Nephron (organoid): ENCODE measurements around the gene REEP1.

ENCODE experiments used
- H3K27ac Mint-ChIP-seq, 3 experiments: 2 replicates each; pipeline ENCODE4 v1.8.0; 2020; ENCODE audit warnings: mixed read lengths in 3 of 3, mild to moderate bottlenecking in 2 of 3, moderate library complexity in 1 of 3
- H3K27me3 Mint-ChIP-seq: 2 replicates; pipeline ENCODE4 v1.8.0; 2021; ENCODE audit warnings: low read depth, mild to moderate bottlenecking, moderate library complexity, mixed read lengths
- H3K36me3 Mint-ChIP-seq: 2 replicates; pipeline ENCODE4 v1.8.0; 2020; ENCODE audit warnings: low read depth, mixed read lengths
- H3K4me1 Mint-ChIP-seq: 2 replicates; pipeline ENCODE4 v1.8.0; 2020; ENCODE audit warnings: mixed read lengths
- H3K4me3 Mint-ChIP-seq, 3 experiments: 2 replicates each; pipeline ENCODE4 v1.8.0; 2020; ENCODE audit warnings: mild to moderate bottlenecking in 3 of 3, mixed read lengths in 3 of 3, moderate library complexity in 2 of 3
- H3K9me3 Mint-ChIP-seq: 2 replicates; pipeline ENCODE4 v1.8.0; 2020; ENCODE audit warnings: mixed read lengths
- TF ChIP-seq, protein P1 (sequence below), 3 experiments: fragments of 200-600 bp; sonication (generic); IDR thresholded peaks; one replicate each; pipeline ENCODE4 v1.5.0; 2021; ENCODE audit warnings: antibody characterized with exemption in 3 of 3; ENCODE audit not compliant: unreplicated experiment in 3 of 3

REEP1 gene

DNA sequence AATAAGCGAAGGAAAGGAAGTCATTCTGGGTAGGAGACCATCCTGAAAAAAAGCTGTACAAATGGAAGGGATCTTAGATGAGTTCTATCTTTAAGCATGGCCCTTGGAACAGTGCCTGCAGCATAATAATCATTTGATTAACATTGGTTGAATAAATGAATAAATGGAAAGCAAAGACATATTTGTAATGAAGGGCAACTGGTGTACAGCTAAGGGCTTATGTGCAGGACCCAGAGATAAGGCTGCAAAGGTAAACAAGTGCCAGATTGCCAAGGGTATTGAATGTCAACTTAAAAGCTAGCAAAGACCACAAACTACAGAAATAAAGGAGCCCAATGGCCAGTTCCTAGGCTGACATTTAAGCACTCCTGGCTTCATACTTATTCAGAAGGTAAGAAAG is 161.6 kb downstream of the REEP1 start:
- H3K4me3 Mint-ChIP-seq: no peak overlapping the region
- TF ChIP-seq, protein P1, sequence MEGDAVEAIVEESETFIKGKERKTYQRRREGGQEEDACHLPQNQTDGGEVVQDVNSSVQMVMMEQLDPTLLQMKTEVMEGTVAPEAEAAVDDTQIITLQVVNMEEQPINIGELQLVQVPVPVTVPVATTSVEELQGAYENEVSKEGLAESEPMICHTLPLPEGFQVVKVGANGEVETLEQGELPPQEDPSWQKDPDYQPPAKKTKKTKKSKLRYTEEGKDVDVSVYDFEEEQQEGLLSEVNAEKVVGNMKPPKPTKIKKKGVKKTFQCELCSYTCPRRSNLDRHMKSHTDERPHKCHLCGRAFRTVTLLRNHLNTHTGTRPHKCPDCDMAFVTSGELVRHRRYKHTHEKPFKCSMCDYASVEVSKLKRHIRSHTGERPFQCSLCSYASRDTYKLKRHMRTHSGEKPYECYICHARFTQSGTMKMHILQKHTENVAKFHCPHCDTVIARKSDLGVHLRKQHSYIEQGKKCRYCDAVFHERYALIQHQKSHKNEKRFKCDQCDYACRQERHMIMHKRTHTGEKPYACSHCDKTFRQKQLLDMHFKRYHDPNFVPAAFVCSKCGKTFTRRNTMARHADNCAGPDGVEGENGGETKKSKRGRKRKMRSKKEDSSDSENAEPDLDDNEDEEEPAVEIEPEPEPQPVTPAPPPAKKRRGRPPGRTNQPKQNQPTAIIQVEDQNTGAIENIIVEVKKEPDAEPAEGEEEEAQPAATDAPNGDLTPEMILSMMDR (IDR thresholded peaks at IDR 0.05; ENCODE audit: unreplicated experiment in 3 of 3): no peak
- H3K9me3 Mint-ChIP-seq: no peaks in the 10 kb centered on the region
- H3K36me3 Mint-ChIP-seq: peaks cover 64% of the 10 kb centered on the region
- no peaks in the 10 kb centered on the region for H3K27me3 Mint-ChIP-seq
- H3K4me1 Mint-ChIP-seq: no peaks in the 10 kb centered on the region
- H3K27ac Mint-ChIP-seq: no peak overlapping the region

DNA sequence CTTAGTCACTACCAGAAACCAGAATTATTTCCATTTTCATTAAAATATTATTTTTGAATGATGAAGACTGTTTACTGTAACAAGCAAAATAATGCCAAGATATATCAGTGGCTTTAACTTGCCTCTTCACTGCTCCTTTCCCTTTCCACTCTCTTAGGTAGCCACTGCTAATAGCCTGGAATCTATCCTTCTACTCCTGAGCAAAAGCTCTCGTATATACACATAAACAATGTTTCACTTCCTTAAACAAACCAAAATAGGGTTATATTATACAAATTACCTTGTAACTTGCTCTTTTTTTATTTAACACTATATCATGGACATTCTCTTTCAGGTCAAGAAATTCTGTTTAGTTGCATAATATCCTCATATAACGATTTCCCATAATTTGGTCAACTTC is 163.0 kb downstream of the REEP1 start:
- no peak overlapping the region for H3K4me3 Mint-ChIP-seq
- TF ChIP-seq, protein P1 (IDR thresholded peaks at IDR 0.05; ENCODE audit: unreplicated experiment in 3 of 3): no peak

DNA sequence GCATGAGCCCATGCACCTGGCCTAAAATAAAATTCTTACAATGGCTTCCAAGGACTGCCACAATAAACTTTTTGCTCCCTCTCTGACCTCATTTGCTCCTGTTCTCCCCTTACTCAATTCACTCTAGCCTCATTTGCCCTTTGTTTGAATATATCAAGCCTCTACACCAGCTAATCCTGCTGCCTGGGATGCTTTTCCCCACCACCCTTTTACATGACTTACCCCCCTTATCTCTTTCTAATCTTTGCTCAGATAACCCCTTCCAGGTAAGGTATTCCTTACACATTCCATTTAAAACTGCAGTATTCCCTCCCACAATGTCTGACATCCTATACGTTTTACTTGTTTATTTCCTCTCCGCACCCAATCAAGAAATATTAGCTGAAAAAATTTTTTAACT is 164.8 kb downstream of the REEP1 start:
- H3K27ac Mint-ChIP-seq: no peak overlapping the region
- H3K4me1 Mint-ChIP-seq: no peaks in the 10 kb centered on the region
- H3K9me3 Mint-ChIP-seq: no peaks in the 10 kb centered on the region

More for the DNA sequence above, 163.0 kb downstream of the REEP1 start:
- H3K9me3 Mint-ChIP-seq: no peaks in the 10 kb centered on the region
- H3K36me3 Mint-ChIP-seq: peaks cover 64% of the 10 kb centered on the region
- no peaks in the 10 kb centered on the region for H3K27me3 Mint-ChIP-seq
- no peak overlapping the region for H3K27ac Mint-ChIP-seq
- no peaks in the 10 kb centered on the region for H3K4me1 Mint-ChIP-seq

DNA sequence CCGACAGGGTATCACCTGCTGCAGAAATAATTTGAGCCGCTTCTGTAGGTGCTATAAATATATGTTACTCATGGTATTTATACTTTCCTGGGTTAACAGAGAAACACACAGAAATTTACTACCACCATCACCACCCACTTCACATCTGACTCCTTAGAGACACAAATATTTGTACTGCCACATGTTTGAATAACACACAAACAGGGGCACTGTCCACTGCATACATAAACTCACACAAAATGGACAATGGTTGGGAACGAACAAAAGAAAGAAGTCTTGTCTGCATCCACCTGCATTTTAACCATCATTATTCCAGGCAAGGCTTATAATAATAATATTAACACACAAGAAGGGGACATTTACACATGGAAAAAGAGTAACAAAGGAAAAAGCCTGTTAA is 166.1 kb downstream of the REEP1 start:
- Mint-ChIP-seq H3K9me3 (no peaks in the 10 kb centered on the region), H3K36me3 (peaks cover 58% of the 10 kb centered on the region), H3K4me1 (no peaks in the 10 kb centered on the region), H3K27me3 (no peaks in the 10 kb centered on the region), H3K27ac (no peak overlapping the region), H3K4me3 (no peak overlapping the region)
- TF ChIP-seq, protein P1 (IDR thresholded peaks at IDR 0.05; ENCODE audit: unreplicated experiment in 3 of 3): no peak

More for the DNA sequence above, 164.8 kb downstream of the REEP1 start:
- Mint-ChIP-seq H3K36me3 (peaks cover 65% of the 10 kb centered on the region), H3K27me3 (no peaks in the 10 kb centered on the region), H3K4me3 (no peak overlapping the region)
- TF ChIP-seq, protein P1 (IDR thresholded peaks at IDR 0.05; ENCODE audit: unreplicated experiment in 3 of 3): no peak

DNA sequence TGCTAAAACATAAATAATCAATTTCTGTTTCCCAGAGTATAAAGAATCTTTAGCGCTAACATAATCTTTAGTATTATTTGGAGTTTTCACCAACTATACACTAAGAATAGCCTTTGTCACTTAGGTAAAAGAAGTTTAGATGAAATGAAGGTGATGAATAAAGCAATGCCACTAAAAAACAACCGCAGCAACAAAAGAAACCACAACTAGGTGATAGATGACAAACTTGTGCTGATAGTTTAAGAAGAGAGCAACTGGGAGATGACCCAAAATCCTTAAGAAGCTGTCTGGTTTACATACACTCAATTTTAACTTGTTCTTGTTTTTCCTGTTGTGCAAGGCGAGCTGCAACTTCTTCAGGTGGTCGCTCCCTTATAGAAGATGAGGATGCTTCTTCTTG is 167.0 kb downstream of the REEP1 start:
- no peak overlapping the region for H3K4me3 Mint-ChIP-seq
- H3K27me3 Mint-ChIP-seq: no peaks in the 10 kb centered on the region
- H3K9me3 Mint-ChIP-seq: no peaks in the 10 kb centered on the region
- H3K27ac Mint-ChIP-seq: no peak overlapping the region
- H3K4me1 Mint-ChIP-seq: no peaks in the 10 kb centered on the region
- H3K36me3 Mint-ChIP-seq: peaks cover 54% of the 10 kb centered on the region
- TF ChIP-seq, protein P1 (IDR thresholded peaks at IDR 0.05; ENCODE audit: unreplicated experiment in 3 of 3): no peak
